ENCODE measurements around the gene CC2D1B. TPM values are rescaled to one million over a fixed set of nuclear protein-coding genes. Genes with fewer than 3 reads are reported as not detected.
A peak's percentile ranks its signal among the peaks of the same experiment; 100 is the strongest.

The CC2D1B gene
- total and polyA plus RNA-seq, 4 experiments from 2014 or later: 2.6 to 84.1 (median 49.3) TPM

DNA sequence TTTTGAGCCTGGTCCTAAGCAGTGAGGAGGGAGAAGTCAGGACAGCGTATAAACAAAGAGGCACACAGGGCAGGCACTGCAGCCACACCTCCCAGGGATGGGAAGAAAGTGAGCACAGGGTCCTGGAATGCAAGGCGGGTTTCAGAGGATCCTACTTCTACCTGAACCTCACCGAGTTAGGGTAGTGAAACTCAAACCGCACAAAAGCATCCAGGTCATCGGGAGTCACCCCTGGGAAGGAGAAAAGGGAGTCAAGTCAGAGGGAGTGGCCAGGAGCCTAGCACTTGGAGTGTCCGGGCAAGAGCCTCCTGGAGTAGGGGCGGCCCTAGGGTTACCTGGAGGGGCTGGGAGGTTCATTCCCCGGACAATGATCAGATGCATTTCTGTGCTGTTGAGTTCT, 10.6 kb downstream of the CC2D1B start:
- Mint-ChIP-seq H3K9me3 (no peaks in the 10 kb centered on the region), H3K4me3 (no peak overlapping the region)
- intact Hi-C loops (cut with micrococcal nuclease): no loop called here

DNA sequence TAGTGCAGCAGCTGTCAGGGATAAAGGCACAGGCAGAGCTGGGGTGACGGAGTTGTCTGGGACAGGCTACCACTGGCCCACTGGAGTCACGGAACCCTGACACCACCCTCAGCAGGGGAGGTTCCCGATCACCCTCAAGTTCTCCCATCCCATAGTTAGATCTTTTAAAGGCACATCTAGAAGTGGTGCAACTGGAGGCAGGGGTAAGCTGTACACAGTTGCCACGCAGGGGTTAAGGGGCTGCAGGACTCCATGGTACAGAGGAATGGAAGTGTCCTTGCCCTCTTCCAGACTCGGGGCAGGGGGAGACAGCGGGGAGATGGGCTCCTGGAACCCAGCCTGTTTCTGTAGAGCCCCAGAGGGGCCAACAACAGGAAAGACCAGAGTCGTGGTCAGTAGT, 13.3 kb downstream of the CC2D1B start:
- Histone ChIP-seq H3K4me1 (ENCODE audit: insufficient read depth, low read length) (no peaks in the 10 kb centered on the region), H3K27me3 (ENCODE audit: insufficient read depth, low read length) (no peaks in the 10 kb centered on the region), H3K9me3 (ENCODE audit: control insufficient read depth in 1 of 2, low read length in 2 of 2) (no peaks in the 10 kb centered on the region), H3K27ac (ENCODE audit: low read depth, low read length) (no peak overlapping the region), H3K4me3 (ENCODE audit: low read length in 2 of 2) (no peak overlapping the region), H3K36me3 (ENCODE audit: insufficient read depth, low read length) (peaks cover 57% of the 10 kb centered on the region)
- H3K4me3 Mint-ChIP-seq: no peak overlapping the region
- H3K27me3 Mint-ChIP-seq: no peaks in the 10 kb centered on the region
- CTCF ChIA-PET (ENCODE audit: partially characterized antibody): no interaction called here
- peak overlapping the region in 4 of 7 donors; percentile 38 to 87 (median 52) for H3K27ac Mint-ChIP-seq
- no peak for DNase-seq
- POLR2A ChIA-PET (ENCODE audit: partially characterized antibody): interaction anchor here (2.1 kb wide), 1 partner anchor 12 kb away, joined by 6 read pairs; no protein-coding TSS in a partner anchor
- peaks cover 50 to 55% of the 10 kb centered on the region in 2 donors for H3K36me3 Mint-ChIP-seq
- intact Hi-C loops (cut with micrococcal nuclease): no loop called here
- H3K9me3 Mint-ChIP-seq: no peaks in the 10 kb centered on the region
- peaks cover 0 to 6% (median 0%) of the 10 kb centered on the region in 4 donors for H3K4me1 Mint-ChIP-seq

More for the DNA sequence above, 10.6 kb downstream of the CC2D1B start:
- no peak for DNase-seq
- no peaks in the 10 kb centered on the region for H3K4me1 ChIP-seq (ENCODE audit: insufficient read depth, low read length)
- Mint-ChIP-seq H3K27me3 (no peaks in the 10 kb centered on the region), H3K4me1 (peaks cover 0 to 4% (median 0%) of the 10 kb centered on the region in 4 donors), H3K36me3 (peaks cover 60 to 80% of the 10 kb centered on the region in 2 donors), H3K27ac (peak overlapping the region in 3 of 7 donors; percentile 62 to 80 (median 77))
- ChIA-PET CTCF (ENCODE audit: partially characterized antibody) (no interaction called here), POLR2A (ENCODE audit: partially characterized antibody) (interaction anchor here (1.0 to 1.2 kb wide), 2 partner anchors 10 to 13 kb away, joined by 4 read pairs; partner anchors contain the start of gene CC2D1B)
- H3K4me3 ChIP-seq (ENCODE audit: low read length in 2 of 2): no peak overlapping the region
- H3K27me3 ChIP-seq (ENCODE audit: insufficient read depth, low read length): no peaks in the 10 kb centered on the region
- no peak overlapping the region for H3K27ac ChIP-seq (ENCODE audit: low read depth, low read length)
- no peaks in the 10 kb centered on the region for H3K9me3 ChIP-seq (ENCODE audit: control insufficient read depth in 1 of 2, low read length in 2 of 2)
- H3K36me3 ChIP-seq (ENCODE audit: insufficient read depth, low read length): peaks cover 84% of the 10 kb centered on the region

DNA sequence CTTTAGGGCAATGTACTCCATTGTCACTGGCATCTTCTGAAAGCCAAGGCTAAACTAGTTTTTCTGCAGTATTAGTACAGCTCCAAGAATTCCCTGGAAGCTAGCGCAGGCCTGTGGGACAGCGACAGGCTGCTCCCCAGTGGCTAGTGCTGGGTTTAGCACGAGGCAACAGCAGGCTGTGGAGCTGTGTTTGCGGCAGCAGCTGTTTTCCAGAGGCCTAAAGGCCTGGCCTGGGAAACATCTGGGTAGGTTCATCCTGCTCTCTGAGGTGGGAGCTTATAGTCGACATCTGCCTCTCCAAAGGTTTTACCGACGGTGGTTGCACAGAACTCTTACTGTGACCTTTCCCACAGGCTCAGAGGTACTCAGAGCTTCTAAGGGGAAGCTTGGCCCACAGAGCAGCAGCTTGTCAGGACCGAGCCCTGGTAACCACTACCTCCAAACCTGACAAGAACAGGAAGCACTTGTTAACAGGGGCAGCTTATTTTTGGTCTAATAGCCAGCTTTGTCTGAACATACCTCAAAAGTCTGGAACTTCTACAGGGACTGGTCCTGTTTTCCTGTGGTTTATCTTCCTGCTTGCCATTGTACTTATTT, 17.2 kb downstream of the CC2D1B start:
- Histone ChIP-seq H3K4me3 (ENCODE audit: low read length in 2 of 2) (no peak overlapping the region), H3K9me3 (ENCODE audit: control insufficient read depth in 1 of 2, low read length in 2 of 2) (no peaks in the 10 kb centered on the region), H3K27ac (ENCODE audit: low read depth, low read length) (no peak overlapping the region), H3K36me3 (ENCODE audit: insufficient read depth, low read length) (peaks cover 18% of the 10 kb centered on the region), H3K27me3 (ENCODE audit: insufficient read depth, low read length) (no peaks in the 10 kb centered on the region), H3K4me1 (ENCODE audit: insufficient read depth, low read length) (no peaks in the 10 kb centered on the region)
- peaks cover 0 to 3% (median under 1%) of the 10 kb centered on the region in 4 donors for H3K4me1 Mint-ChIP-seq
- intact Hi-C loops (cut with micrococcal nuclease): no loop called here
- H3K27me3 Mint-ChIP-seq: no peaks in the 10 kb centered on the region
- CTCF ChIA-PET (ENCODE audit: partially characterized antibody): interaction anchor here (0.5 kb wide), 1 partner anchor 277 kb away, joined by 3 read pairs; no protein-coding TSS in a partner anchor
- H3K9me3 Mint-ChIP-seq: no peaks in the 10 kb centered on the region
- no peak overlapping the region for H3K4me3 Mint-ChIP-seq
- POLR2A ChIA-PET (ENCODE audit: partially characterized antibody): interaction anchor here (0.7 to 1.3 kb wide), 3 partner anchors 9 to 18 kb away, joined by 3 to 5 read pairs (median 4); no protein-coding TSS in a partner anchor
- DNase-seq: no peak
- H3K36me3 Mint-ChIP-seq: peaks cover 16 to 25% of the 10 kb centered on the region in 2 donors
- peak overlapping the region in 5 of 7 donors; percentile 42 to 87 (median 70) for H3K27ac Mint-ChIP-seq

DNA sequence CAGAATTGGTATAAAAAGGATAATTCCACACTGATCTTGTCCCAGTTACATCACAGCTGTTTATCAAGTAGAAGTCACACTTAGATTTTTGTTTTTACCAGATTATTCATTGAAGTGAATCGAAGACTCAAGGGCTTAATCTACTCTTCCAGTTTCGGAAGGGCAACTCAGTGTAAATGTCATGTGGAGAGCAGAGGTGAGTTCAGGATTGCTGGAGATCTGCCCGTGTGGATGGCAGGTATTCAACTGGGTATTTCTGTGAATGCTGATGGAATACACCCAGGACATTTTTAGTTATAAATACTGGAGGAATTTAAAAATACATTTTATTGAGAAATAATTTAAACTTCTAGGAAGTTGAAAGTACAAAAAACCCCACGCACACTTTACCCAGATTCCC, 19.4 kb downstream of the CC2D1B start:
- Mint-ChIP-seq H3K27ac (peak overlapping the region in 2 of 7 donors; percentile 12 to 25), H3K4me1 (peaks cover 0 to 3% (median under 1%) of the 10 kb centered on the region in 4 donors), H3K36me3 (peaks cover 5 to 7% of the 10 kb centered on the region in 2 donors), H3K4me3 (no peak overlapping the region), H3K9me3 (no peaks in the 10 kb centered on the region), H3K27me3 (no peaks in the 10 kb centered on the region)
- CTCF ChIA-PET (ENCODE audit: partially characterized antibody): no interaction called here
- H3K9me3 ChIP-seq (ENCODE audit: control insufficient read depth in 1 of 2, low read length in 2 of 2): no peaks in the 10 kb centered on the region
- no peak overlapping the region for H3K4me3 ChIP-seq (ENCODE audit: low read length in 2 of 2)
- POLR2A ChIA-PET (ENCODE audit: partially characterized antibody): no interaction called here
- H3K4me1 ChIP-seq (ENCODE audit: insufficient read depth, low read length): no peaks in the 10 kb centered on the region
- H3K27ac ChIP-seq (ENCODE audit: low read depth, low read length): no peak overlapping the region
- intact Hi-C loops (cut with micrococcal nuclease): no loop called here
- H3K27me3 ChIP-seq (ENCODE audit: insufficient read depth, low read length): no peaks in the 10 kb centered on the region
- H3K36me3 ChIP-seq (ENCODE audit: insufficient read depth, low read length): peaks cover 4% of the 10 kb centered on the region
- DNase-seq: no peak

DNA sequence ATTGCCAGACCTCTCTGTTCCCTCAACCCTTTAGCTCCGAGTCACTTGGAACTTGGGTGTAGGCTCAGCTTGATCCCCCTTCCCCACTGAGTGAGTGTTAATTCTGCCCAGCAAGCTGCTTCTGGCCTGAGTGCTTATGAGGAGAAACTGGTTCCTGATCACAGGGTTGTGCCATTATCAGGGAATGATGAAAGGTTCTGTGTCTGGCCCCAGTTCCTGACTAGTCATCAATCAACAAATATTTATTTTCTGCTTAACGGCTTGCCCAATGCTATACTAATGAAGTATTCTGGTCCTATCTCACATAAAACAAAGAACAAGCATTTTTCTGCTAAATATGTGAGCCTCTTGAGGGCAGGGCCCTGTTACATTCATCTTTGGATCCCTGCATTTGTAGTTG, 20.8 kb downstream of the CC2D1B start:
- peaks cover 3 to 7% of the 10 kb centered on the region in 2 donors for H3K36me3 Mint-ChIP-seq
- no peaks in the 10 kb centered on the region for H3K9me3 ChIP-seq (ENCODE audit: control insufficient read depth in 1 of 2, low read length in 2 of 2)
- intact Hi-C loops (cut with micrococcal nuclease): no loop called here
- no peak overlapping the region for H3K4me3 ChIP-seq (ENCODE audit: low read length in 2 of 2)
- no peak overlapping the region for H3K4me3 Mint-ChIP-seq
- no peaks in the 10 kb centered on the region for H3K27me3 Mint-ChIP-seq
- peaks cover 0 to 3% (median under 1%) of the 10 kb centered on the region in 4 donors for H3K4me1 Mint-ChIP-seq
- peak overlapping the region in 3 of 7 donors; percentile 14 to 71 (median 22) for H3K27ac Mint-ChIP-seq
- H3K4me1 ChIP-seq (ENCODE audit: insufficient read depth, low read length): no peaks in the 10 kb centered on the region
- ChIA-PET CTCF (ENCODE audit: partially characterized antibody) (no interaction called here), POLR2A (ENCODE audit: partially characterized antibody) (interaction anchor here (1.5 kb wide), 1 partner anchor 9 kb away, joined by 6 read pairs; no protein-coding TSS in a partner anchor)
- DNase-seq: no peak
- H3K27ac ChIP-seq (ENCODE audit: low read depth, low read length): no peak overlapping the region
- H3K36me3 ChIP-seq (ENCODE audit: insufficient read depth, low read length): no peaks in the 10 kb centered on the region
- no peaks in the 10 kb centered on the region for H3K27me3 ChIP-seq (ENCODE audit: insufficient read depth, low read length)
- H3K9me3 Mint-ChIP-seq: no peaks in the 10 kb centered on the region

DNA sequence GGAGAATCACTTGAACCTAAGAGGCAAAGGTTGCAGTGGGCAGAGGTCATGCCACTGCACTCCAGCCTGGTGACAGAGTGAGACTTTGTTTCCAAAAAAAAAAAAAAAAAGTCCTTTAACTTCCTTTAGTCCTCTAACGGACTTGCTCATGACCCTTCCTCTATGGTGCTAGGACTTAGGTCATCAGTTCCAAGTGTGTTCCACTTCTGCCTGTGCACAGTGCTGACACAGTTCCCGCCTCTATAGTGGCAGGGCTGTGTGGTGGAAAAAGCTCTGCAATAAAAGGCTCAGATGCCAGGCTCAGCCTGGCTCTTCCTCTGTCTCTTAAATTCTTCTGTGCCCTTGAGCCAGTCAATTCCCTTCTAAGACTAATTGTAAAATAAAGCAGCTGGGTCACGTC, 22.0 kb downstream of the CC2D1B start:
- Histone ChIP-seq H3K4me1 (ENCODE audit: insufficient read depth, low read length) (no peaks in the 10 kb centered on the region), H3K36me3 (ENCODE audit: insufficient read depth, low read length) (no peaks in the 10 kb centered on the region), H3K27me3 (ENCODE audit: insufficient read depth, low read length) (no peaks in the 10 kb centered on the region), H3K9me3 (ENCODE audit: control insufficient read depth in 1 of 2, low read length in 2 of 2) (no peaks in the 10 kb centered on the region), H3K27ac (ENCODE audit: low read depth, low read length) (no peak overlapping the region), H3K4me3 (ENCODE audit: low read length in 2 of 2) (no peak overlapping the region)
- Mint-ChIP-seq H3K27me3 (no peaks in the 10 kb centered on the region), H3K36me3 (peaks cover 0 to 10% of the 10 kb centered on the region in 2 donors), H3K27ac (peak overlapping the region in 2 of 7 donors; percentile 22 to 62), H3K4me1 (peaks cover 0 to 3% (median under 1%) of the 10 kb centered on the region in 4 donors), H3K9me3 (no peaks in the 10 kb centered on the region), H3K4me3 (no peak overlapping the region)
- intact Hi-C loops (cut with micrococcal nuclease): no loop called here
- DNase-seq: no peak
- ChIA-PET CTCF (ENCODE audit: partially characterized antibody) (no interaction called here), POLR2A (ENCODE audit: partially characterized antibody) (interaction anchor here (1.5 kb wide), 1 partner anchor 10 kb away, joined by 6 read pairs; no protein-coding TSS in a partner anchor)

DNA sequence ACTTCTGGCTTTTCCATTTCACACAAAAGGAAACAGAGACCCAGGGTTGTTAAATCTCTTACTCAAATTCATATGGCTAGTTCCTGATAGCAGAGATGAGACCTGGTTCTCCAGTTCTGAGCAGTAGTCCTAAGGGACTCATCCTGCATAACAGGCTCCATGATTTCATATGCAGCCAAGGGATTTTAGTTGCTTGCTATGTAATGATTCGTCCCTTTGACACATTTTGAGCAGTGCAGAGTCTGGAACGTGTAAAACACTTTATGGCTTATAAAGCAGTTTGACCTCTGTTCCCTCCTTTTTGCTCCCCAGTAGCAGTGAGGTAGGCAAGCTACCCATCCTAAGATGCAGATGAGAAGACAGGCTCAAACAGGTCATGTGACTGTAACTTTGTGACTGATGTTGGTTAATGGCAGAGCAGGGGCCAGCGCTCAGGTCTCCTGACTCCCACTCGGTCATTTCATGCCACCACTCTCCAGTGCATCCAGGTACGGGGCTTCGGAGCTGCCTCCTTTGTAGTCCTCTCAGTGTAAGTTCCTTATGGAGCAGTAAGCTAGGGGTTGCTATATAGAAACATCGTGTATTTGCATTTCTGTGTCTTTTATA, 24.2 kb downstream of the CC2D1B start:
- Histone ChIP-seq H3K27me3 (ENCODE audit: insufficient read depth, low read length) (no peaks in the 10 kb centered on the region), H3K9me3 (ENCODE audit: control insufficient read depth in 1 of 2, low read length in 2 of 2) (no peaks in the 10 kb centered on the region), H3K4me3 (ENCODE audit: low read length in 2 of 2) (no peak overlapping the region), H3K27ac (ENCODE audit: low read depth, low read length) (no peak overlapping the region), H3K4me1 (ENCODE audit: insufficient read depth, low read length) (no peaks in the 10 kb centered on the region), H3K36me3 (ENCODE audit: insufficient read depth, low read length) (no peaks in the 10 kb centered on the region)
- no peak for DNase-seq
- CTCF ChIA-PET (ENCODE audit: partially characterized antibody): no interaction called here
- POLR2A ChIA-PET (ENCODE audit: partially characterized antibody): interaction anchor here (1.2 kb wide), 1 partner anchor 24 kb away, joined by 3 read pairs; the partner anchor contains the start of gene CC2D1B
- H3K27me3 Mint-ChIP-seq: no peaks in the 10 kb centered on the region
- intact Hi-C loops (cut with micrococcal nuclease): no loop called here
- H3K9me3 Mint-ChIP-seq: no peaks in the 10 kb centered on the region
- peak overlapping the region in 1 of 7 donors; percentile 53 for H3K27ac Mint-ChIP-seq
- peaks cover 0 to 14% of the 10 kb centered on the region in 2 donors for H3K36me3 Mint-ChIP-seq
- H3K4me1 Mint-ChIP-seq: peaks cover 0 to 2% (median 0%) of the 10 kb centered on the region in 4 donors
- no peak overlapping the region for H3K4me3 Mint-ChIP-seq

Data from CD4-positive, alpha-beta memory T cell (primary cell).